ENCODE data around the gene UVSSA.
"Not testable (repeated sequence)": the region's sequence is repeated elsewhere in the genome, so short reads cannot be mapped to it uniquely, and the experiment has no call there.

Gene UVSSA

GRCh38 chr4:1365271-1366178, 18.5 kb downstream of the UVSSA start:
- no peak for DNase-seq

DNA sequence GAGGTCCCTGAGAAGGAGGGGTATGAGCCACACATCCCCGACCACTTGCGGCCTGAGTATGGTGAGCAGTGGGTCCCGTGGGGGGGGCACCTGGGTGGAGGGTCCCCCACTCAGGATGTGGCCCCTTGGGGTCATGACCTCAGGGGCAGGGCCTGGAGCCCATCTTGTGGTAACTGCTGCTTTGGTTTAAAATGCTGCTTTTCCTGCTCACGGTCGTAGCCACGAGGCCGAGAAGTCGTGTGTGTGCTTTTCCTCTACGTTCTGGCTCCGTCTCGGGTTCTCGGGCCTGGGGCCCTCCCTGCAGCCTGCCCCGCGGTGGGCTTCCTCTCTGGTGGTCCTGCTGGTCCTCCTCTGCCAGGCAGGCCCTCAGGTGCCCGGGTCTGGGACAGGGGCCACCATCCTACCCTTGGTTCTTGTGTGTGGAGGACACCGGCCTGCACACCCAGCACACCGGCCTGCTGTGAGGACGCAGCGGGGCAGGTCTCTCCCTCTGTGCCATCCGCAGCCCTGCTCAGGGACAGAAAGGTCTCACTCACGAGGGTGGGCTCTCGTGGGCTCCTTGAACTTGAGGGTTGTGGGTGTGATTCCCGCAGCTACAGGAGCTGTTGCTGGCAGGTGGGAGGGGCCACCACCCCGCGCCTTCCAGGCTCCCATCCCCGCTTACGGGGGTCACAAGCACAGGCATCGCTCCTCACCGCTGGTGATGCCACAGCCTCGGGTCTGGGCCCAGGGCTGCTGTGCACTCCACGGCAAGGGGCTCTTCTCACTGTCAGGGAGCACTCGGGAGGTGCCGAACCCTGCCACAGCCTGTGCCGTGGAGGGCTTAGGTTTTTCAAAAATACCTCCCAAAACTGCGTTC, 19.6 kb downstream of the UVSSA start:
- DNase-seq = no peak

- DNase-seq = no peak
Observed at GRCh38 chr4:1367230-1367935, 20.4 kb downstream of the UVSSA start.

DNA sequence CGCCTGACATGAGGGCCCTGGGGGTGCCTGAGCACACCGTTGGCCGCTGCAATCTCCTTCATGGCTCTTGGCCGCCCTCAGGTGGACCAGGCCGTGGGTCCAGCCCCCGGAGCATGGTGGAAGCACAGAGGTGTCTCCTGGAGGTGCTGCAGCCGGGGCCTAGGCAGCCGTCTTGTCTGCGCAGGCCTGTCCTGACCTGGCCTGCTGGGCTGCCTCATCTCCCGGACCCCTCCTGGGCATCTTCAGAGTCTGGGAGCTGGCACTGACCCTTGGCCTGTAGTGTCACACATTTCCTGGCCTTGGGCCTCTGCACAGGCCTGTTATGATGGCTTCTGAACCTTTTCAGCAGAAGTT, 20.9 kb downstream of the UVSSA start:
- no peak for DNase-seq

- no peak for DNase-seq
Observed at GRCh38 chr4:1368421-1369090, 21.5 kb downstream of the UVSSA start.

GRCh38 chr4:1369091-1369450, 22.1 kb downstream of the UVSSA start:
- DNase-seq = no peak

GRCh38 chr4:1369479-1370079, 22.6 kb downstream of the UVSSA start:
- DNase-seq = no peak

DNA sequence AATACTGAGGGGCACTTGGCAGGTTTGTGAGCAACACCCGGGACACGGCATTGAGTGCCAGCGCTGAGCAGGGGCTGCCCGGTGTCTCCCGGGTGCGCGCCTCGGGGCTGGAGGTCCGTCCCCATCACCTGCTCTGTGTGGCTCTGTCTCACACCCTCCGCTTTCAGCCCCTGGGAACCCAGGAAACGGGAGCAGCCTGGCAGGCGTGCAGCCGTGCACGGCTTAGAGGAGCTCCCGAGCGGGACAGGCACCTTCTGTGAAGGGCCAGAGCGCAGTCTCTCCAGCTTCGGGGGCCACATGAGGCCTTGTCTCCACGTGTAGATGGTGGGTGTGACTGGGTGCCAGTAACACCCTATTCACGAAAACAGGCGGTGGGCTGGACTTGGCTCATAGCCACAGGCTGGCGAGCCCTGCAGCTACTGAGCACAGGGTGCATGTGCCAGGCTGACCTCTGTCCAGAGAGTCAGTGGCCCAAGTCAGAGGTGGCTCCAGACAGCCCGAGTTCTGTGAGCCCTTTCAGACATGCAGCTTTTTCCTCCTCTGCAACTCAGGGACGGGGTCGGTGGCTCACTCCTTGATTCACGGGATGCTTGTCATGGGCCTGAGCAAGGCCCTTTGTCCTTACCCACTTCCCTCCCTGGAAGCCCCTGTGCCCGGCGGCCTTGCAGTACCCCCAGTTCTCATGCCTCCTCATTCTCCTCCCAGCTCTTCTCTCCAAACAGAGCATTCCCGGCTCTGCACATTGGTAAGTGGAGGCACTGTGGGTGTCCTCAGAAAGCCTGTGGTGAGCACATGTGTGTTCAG, 23.5 kb downstream of the UVSSA start:
- no peak for DNase-seq

GRCh38 chr4:1371176-1372165, 24.5 kb downstream of the UVSSA start:
- no peak for DNase-seq

- DNase-seq = not testable (repeated sequence)
Observed at GRCh38 chr4:1372576-1372975, 25.6 kb downstream of the UVSSA start.

GRCh38 chr4:1373892-1374705, 27.1 kb downstream of the UVSSA start:
- no peak for DNase-seq

DNA sequence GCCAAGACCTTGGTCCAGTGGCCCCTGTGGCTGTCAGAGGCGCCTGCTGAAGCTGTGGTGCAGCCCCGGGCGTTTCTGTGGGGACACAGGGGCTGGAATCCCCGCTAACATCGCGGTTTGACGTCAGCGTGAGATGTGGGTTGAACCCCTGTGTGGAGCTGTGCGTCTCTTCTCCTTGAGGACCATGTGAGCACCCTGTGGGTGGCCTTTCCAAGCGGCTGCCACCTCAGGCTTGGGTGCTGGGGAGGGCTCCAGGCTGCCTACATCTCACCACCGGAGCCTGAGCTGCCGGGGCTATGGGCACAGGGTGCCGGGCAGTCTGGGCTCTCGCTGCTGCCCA, 27.7 kb downstream of the UVSSA start:
- DNase-seq = no peak

DNA sequence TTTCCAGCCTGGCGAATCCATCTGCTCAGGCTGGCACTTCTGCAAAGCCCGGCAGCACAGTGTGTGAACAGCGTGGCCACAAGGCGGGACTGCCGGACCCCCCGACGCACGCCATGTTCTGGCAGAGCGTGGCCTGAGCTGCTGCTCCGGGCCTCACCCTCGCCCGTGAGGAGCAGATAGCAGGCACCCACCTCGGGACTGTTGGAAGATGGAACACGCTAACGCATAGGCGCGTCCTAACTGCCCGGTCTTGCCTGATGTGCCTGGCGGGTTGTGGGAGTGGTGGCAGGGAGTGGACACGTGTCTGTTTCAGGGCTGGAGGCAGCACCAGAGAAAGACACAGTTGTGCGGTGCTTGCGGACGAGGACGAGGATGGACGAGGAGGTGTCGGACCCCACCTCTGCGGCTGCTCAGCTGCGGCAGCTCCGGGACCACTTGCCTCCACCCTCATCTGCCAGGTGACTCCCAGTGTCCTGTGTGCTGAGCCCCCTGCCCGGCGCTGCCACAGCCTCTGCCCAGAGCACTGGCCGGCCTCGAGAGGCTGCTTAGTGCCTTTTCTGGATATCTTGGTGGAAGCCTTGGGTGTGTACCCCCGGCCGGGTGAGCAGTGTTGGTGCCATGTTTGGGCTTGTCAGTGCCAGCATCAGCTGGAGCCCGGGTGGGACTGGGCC, 28.2 kb downstream of the UVSSA start:
- no peak for DNase-seq

DNA sequence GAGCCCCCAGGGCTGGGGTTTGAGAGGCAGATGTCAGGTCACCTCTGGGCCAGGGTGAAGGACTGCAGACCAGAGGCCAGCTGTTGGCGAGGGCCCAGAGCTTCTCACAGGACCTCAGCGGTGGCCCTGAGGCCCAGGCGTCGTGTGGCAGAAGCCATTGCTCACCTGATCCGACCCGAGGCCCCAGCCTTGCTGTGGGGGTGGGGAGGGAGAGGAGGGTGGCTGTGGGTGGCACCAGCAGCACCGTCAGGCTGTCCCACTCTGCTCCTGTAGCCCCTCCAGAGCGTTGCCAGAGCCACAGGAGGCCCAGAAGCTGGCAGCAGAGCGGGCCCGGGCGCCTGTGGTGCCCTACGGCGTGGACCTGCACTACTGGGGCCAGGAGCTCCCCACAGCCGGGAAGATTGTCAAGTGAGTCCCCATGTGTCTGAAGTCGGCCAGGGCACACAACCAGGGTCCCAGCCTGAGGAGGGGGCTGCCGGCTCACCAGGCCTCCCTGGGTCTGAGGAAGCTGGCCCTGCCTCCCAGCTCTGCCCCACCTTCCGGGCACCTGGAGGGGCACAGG, 28.8 kb downstream of the UVSSA start:
- DNase-seq = no peak

GRCh38 chr4:1376391-1376840, 29.4 kb downstream of the UVSSA start:
- DNase-seq = no peak

DNA sequence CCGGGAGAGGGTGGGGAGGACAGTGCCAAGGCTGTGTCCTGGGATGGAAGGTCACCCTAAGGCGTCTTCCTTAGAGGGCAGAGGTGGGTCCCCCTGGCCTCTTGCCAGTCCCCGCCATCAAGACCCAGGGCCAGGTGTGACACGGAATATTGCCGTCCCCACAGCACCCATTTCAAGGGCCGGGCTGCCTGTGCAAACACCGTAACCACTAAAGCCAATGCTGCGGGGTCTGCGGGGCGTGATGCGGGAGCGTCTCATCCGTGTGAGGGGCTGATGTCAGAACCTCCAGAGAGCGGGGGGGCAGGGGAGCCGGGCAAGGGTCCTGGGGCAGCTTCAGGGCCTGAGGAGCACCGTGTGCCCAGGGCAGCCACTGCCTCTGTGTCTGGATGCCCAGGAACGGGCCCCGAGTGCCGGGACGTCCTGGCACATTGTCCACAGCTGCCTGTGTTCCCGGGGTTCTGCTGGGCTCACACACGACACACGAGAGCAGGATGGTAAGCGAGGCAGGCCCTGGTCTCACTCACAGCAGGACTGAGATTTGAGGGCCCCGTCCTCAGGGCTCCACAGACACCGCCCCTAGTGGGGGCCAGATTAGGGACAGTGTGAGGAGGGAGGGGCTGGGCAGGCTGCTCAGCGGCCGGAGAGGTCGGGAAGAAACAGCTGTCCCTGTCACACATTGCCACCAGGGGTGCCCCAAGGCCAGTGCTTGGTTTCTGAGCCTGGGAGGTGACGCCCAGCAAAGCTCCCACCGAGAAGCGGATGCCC, 30.0 kb downstream of the UVSSA start:
- no peak for DNase-seq

DNA sequence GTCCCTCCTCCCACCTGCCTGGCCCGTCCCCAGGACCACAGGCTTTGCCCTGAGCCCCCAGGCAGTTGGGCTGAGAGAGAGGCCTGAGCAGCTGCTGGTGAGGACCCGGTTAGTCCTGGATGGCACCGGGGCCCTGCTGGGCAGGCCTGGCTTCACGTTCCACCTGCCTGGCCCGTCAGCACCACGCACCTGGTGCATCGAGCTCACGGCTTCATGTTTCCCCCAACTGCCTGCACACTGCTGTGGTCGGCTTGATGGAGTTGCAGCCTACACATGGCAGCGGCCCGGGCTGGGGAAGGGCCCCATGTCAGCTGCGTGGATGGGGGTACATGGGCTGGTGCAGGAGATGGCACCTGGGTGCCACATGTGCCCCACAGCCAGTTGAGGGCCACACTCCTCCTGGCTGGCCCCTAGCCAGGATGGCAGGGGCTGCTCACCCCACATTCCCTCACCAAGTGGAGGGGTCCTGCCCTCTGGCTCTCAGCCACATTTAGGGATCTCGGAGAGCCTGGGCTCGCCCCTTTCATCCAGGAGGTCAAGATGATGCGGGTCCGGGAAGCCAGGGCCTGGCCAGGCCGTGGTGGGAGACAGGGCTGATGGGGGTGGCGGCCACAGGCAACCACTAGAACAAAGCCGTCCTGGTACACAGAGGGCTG, 30.7 kb downstream of the UVSSA start:
- DNase-seq = no peak

Data from activated gamma-delta T cell (primary cell).